Activated CD4-positive, alpha-beta T cell treated with anti-CD3 and anti-CD28 coated beads for 36 hours (primary cell): ENCODE data around the gene RHBDL2. TPM values are rescaled to one million over a fixed set of nuclear protein-coding genes. Genes with fewer than 3 reads are reported as not detected.
"Not testable (repeated sequence)": the region's sequence is repeated elsewhere in the genome, so short reads cannot be mapped to it uniquely, and the experiment has no call there.

ENCODE experiments used
- ATAC-seq: fragments of 200-7000 bp; cut with Tn5 transposase; one replicate; pipeline ENCODE4 v1.10.0; 2021; ENCODE audit warnings: mild to moderate bottlenecking, moderate library complexity
- CTCF ChIA-PET: fragments of 350-600 bp; sonication (Branson Sonifier 250); formaldehyde crosslinking; loops from one replicate; lab custom pipeline; 2021; ENCODE audit warnings: antibody characterized with exemption; lab: Charles Lee
- POLR2A ChIA-PET: fragments of 350-600 bp; sonication (Branson Sonifier 250); formaldehyde crosslinking; loops from one replicate; lab custom pipeline; 2021; ENCODE audit warnings: antibody characterized with exemption, inconsistent platforms; lab: Charles Lee
- DNase-seq: peaks from one replicate; pipeline ENCODE4 v3.0.0-alpha.2; 2020
- H3K27ac Mint-ChIP-seq: one replicate; pipeline ENCODE4 v1.8.0; 2021; ENCODE audit warnings: mixed read lengths
- H3K27me3 Mint-ChIP-seq: one replicate; pipeline ENCODE4 v1.8.0; 2021; ENCODE audit warnings: mixed read lengths
- H3K36me3 Mint-ChIP-seq: one replicate; pipeline ENCODE4 v1.8.0; 2021; ENCODE audit warnings: low read depth, mixed read lengths
- H3K4me1 Mint-ChIP-seq: one replicate; pipeline ENCODE4 v1.8.0; 2021; ENCODE audit warnings: mixed read lengths
- H3K4me3 Mint-ChIP-seq: one replicate; pipeline ENCODE4 v1.8.0; 2021; ENCODE audit warnings: mild to moderate bottlenecking, moderate library complexity, mixed read lengths
- H3K9me3 Mint-ChIP-seq: one replicate; pipeline ENCODE4 v1.8.0; 2021; ENCODE audit warnings: low read depth, mixed read lengths
- intact Hi-C, 2 experiments: fragments of 100-400 bp; cut with DNase I in 1 of 2; cut with micrococcal nuclease in 1 of 2; formaldehyde crosslinking; loops; one replicate each; pipeline versions ENCODE4 v1.14.2 to v1.15.1; 2022 to 2024; cut with DNase I, micrococcal nuclease
- total RNA-seq, 2 experiments: library from RNA; stranded (reverse); gene quantifications; one replicate each; pipeline ENCODE4 v1.2.3, GENCODE V29; 2021

RHBDL2 gene
- total RNA-seq, 2 experiments from 2014 or later: not detected

- Mint-ChIP-seq H3K27ac (no peak overlapping the region), H3K9me3 (no peaks in the 10 kb centered on the region), H3K27me3 (no peaks in the 10 kb centered on the region), H3K4me3 (no peak overlapping the region), H3K36me3 (no peaks in the 10 kb centered on the region), H3K4me1 (peaks cover 11% of the 10 kb centered on the region)
- ChIA-PET CTCF (interaction anchor here (0.6 to 0.7 kb wide), 2 partner anchors 8 to 119 kb away, joined by 3 read pairs; no protein-coding TSS in a partner anchor), POLR2A (no interaction called here)
- intact Hi-C loops: no loop called here
- ATAC-seq (peak; percentile 32), DNase-seq (peak; percentile 11)
Observed at GRCh38 chr1:38929476-38929875, 12.2 kb downstream of the RHBDL2 start.

DNA sequence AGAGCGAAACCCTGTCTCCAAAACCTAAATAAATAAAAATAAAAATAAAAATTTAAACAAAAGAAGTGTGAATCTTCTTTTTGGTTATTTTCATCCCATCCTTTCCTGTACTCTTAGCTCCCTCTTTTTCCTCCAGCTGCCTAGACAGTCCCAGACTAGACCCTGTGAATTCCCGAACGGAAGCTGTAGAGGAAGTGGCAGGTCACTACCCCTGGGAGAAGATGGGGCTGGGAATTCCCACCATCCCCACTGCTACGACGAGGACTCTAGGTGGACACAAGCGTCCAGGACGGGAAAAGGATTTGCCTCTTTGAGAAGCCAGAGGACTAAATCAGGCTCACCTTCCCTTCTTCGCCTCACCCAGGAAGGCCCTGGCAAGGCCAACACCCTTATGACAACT, 12.6 kb downstream of the RHBDL2 start:
- Mint-ChIP-seq H3K9me3 (no peaks in the 10 kb centered on the region), H3K4me1 (peaks cover 11% of the 10 kb centered on the region), H3K27me3 (no peaks in the 10 kb centered on the region), H3K36me3 (no peaks in the 10 kb centered on the region), H3K27ac (no peak overlapping the region), H3K4me3 (no peak overlapping the region)
- DNase-seq: no peak
- ATAC-seq: no peak
- POLR2A ChIA-PET: no interaction called here
- intact Hi-C loops: no loop called here
- CTCF ChIA-PET: no interaction called here

DNA sequence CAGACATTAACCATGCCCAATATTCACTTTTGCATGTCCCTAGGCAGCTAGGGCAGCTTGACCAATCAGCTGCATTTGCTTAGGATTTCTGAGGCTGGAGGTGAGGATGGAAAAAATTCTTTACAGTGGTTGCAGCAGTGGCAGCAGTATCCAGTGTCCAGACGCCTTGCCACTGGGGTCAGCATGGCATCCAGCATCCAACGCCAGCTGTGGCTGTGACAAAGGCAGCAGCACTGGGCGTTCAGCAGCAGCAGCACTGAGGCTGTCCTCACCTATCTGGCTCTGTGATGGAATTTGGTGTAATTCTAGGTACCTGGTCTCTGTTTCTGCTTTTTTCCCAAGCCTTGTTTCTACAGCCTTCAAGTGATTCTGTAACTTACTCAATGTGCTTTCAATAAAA, 15.5 kb downstream of the RHBDL2 start:
- Mint-ChIP-seq H3K4me1 (peaks cover 7% of the 10 kb centered on the region), H3K27ac (no peak overlapping the region), H3K9me3 (no peaks in the 10 kb centered on the region), H3K36me3 (no peaks in the 10 kb centered on the region), H3K27me3 (no peaks in the 10 kb centered on the region), H3K4me3 (no peak overlapping the region)
- ChIA-PET POLR2A (no interaction called here), CTCF (no interaction called here)
- intact Hi-C loops: no loop called here
- DNase-seq (no peak), ATAC-seq (no peak)

DNA sequence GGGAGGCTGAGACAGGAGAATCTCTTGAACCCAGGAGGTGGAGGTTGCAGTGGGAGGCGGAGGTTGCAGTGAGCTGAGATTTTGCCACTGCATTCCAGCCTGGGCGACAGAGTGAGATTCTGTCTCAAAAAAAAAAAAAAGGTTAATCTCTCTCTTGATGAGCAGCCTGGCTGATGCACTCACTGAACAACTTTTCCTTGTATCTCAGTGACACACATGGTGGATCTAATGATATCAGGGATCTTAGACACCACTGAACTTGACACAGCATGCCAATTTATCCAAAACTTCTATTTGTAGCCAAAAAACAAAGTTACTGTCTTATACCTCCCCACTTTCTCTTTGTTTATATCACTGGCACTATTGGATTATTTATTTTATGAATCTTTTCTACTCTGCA, 16.2 kb downstream of the RHBDL2 start:
- no peaks in the 10 kb centered on the region for H3K27me3 Mint-ChIP-seq
- no peaks in the 10 kb centered on the region for H3K36me3 Mint-ChIP-seq
- no peaks in the 10 kb centered on the region for H3K9me3 Mint-ChIP-seq
- H3K27ac Mint-ChIP-seq: no peak overlapping the region
- peaks cover 7% of the 10 kb centered on the region for H3K4me1 Mint-ChIP-seq
- no peak for DNase-seq
- no peak overlapping the region for H3K4me3 Mint-ChIP-seq
- ChIA-PET CTCF (no interaction called here), POLR2A (no interaction called here)
- intact Hi-C loops: no loop called here
- no peak for ATAC-seq

- CTCF ChIA-PET: no interaction called here
- H3K4me1 Mint-ChIP-seq: peaks cover 7% of the 10 kb centered on the region
- peak; percentile 97 for ATAC-seq
- no peaks in the 10 kb centered on the region for H3K36me3 Mint-ChIP-seq
- no peaks in the 10 kb centered on the region for H3K27me3 Mint-ChIP-seq
- intact Hi-C loops: no loop called here
- H3K4me3 Mint-ChIP-seq: no peak overlapping the region
- DNase-seq: peak; percentile 49
- peak overlapping the region; percentile 19 for H3K27ac Mint-ChIP-seq
- POLR2A ChIA-PET: no interaction called here
- no peaks in the 10 kb centered on the region for H3K9me3 Mint-ChIP-seq
Observed at GRCh38 chr1:38923607-38924006, 18.0 kb downstream of the RHBDL2 start.

DNA sequence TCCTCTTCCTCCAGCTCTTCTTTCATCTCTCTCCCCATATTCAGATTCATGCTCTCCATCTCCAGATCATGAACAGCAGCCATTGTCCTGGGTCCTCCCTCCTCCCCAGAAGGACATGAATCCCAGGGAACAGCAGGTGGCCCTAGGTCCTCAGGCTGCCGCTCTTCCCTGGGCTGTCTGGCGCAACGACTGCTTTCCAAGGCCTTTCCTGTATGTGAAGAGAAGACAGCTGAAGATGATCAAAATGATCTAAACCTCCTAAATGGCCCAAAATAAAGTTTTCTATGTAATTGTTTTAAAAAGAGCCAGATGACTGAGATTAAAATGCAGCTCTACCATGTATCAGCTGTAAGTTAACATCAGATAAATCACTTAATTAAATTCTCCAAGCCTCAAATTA, 22.5 kb downstream of the RHBDL2 start:
- POLR2A ChIA-PET: no interaction called here
- H3K4me3 Mint-ChIP-seq: no peak overlapping the region
- peaks cover 13% of the 10 kb centered on the region for H3K4me1 Mint-ChIP-seq
- no peaks in the 10 kb centered on the region for H3K9me3 Mint-ChIP-seq
- DNase-seq (no peak), ATAC-seq (no peak)
- no peak overlapping the region for H3K27ac Mint-ChIP-seq
- intact Hi-C loops: no loop called here
- H3K36me3 Mint-ChIP-seq: no peaks in the 10 kb centered on the region
- no peaks in the 10 kb centered on the region for H3K27me3 Mint-ChIP-seq
- CTCF ChIA-PET: interaction anchor here (0.6 kb wide), 2 partner anchors 18 to 218 kb away, joined by 3 read pairs; no protein-coding TSS in a partner anchor

DNA sequence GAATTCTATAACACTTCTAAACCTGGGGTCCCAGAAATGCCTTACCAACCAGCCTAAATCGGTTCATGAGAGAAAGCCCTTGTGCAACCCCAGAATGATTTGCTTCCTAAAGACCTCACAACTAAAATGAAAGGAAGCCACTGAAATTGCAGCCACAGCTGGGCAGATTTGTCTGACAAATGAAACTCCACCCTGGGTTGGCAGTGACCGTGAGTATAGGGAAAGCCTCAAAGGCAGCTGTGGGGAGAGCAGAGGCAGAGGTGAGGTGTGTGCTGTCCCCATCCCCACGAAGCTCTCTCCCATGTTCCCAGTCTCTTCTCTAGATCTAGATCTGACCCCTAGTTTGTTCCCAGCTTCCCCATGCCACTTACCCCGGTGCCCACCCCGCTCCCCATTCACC, 23.1 kb downstream of the RHBDL2 start:
- DNase-seq (no peak), ATAC-seq (no peak)
- H3K4me3 Mint-ChIP-seq: no peak overlapping the region
- no peaks in the 10 kb centered on the region for H3K9me3 Mint-ChIP-seq
- POLR2A ChIA-PET: no interaction called here
- no peaks in the 10 kb centered on the region for H3K27me3 Mint-ChIP-seq
- no peaks in the 10 kb centered on the region for H3K36me3 Mint-ChIP-seq
- intact Hi-C loops: no loop called here
- peaks cover 10% of the 10 kb centered on the region for H3K4me1 Mint-ChIP-seq
- H3K27ac Mint-ChIP-seq: no peak overlapping the region
- CTCF ChIA-PET: interaction anchor here (0.7 kb wide), 1 partner anchor 1067 kb away, joined by 4 read pairs; no protein-coding TSS in a partner anchor

DNA sequence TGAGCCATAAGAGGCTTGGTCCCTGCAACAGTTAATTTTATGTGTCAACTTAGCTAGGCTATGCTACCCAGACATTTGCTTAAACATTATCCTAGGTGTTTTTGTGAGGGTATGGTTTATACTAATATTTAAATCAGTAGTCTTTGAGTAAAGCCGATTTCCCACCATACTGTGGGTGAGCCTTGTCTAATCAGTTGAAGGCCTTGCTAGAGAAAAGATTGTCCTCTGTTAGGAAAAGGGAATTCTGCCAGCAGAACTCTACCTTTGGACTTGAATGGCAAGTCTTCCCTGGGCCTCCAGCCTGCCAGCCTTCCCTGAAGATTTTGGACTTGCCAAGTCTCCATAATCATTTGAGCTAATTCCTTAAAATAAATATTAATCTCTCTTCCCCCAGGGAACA, 23.9 kb downstream of the RHBDL2 start:
- intact Hi-C loops: no loop called here
- no peak overlapping the region for H3K4me3 Mint-ChIP-seq
- DNase-seq: no peak
- H3K9me3 Mint-ChIP-seq: no peaks in the 10 kb centered on the region
- no peaks in the 10 kb centered on the region for H3K36me3 Mint-ChIP-seq
- no peak for ATAC-seq
- CTCF ChIA-PET: interaction anchor here (0.6 to 0.7 kb wide), 2 partner anchors 1066 to 1096 kb away, joined by 3 to 4 read pairs; no protein-coding TSS in a partner anchor
- peaks cover 6% of the 10 kb centered on the region for H3K4me1 Mint-ChIP-seq
- no peaks in the 10 kb centered on the region for H3K27me3 Mint-ChIP-seq
- H3K27ac Mint-ChIP-seq: no peak overlapping the region
- POLR2A ChIA-PET: no interaction called here

DNA sequence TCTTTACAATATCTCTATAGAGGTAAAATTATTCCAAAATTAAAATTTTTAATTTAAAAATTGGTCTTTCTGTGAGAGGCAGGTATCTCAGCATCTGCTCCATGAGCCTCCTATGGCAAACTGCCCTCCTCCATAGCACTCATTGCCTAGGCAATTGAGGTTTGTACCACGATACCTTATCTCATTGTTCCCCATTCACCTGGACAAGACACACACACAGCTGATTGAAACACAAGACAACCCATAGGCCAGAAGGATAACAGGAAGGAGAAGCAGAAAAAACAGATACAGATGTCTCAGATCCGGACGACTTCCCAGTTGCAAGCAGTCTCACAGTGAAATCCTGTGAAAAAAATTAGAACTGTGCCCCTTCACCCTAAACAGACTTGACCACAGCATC, 24.3 kb downstream of the RHBDL2 start:
- ATAC-seq (no peak), DNase-seq (no peak)
- no peaks in the 10 kb centered on the region for H3K36me3 Mint-ChIP-seq
- H3K4me1 Mint-ChIP-seq: peaks cover 6% of the 10 kb centered on the region
- no peaks in the 10 kb centered on the region for H3K9me3 Mint-ChIP-seq
- H3K4me3 Mint-ChIP-seq: no peak overlapping the region
- ChIA-PET POLR2A (no interaction called here), CTCF (interaction anchor here (0.6 kb wide), 1 partner anchor 1095 kb away, joined by 3 read pairs; no protein-coding TSS in a partner anchor)
- H3K27me3 Mint-ChIP-seq: no peaks in the 10 kb centered on the region
- H3K27ac Mint-ChIP-seq: no peak overlapping the region
- intact Hi-C loops: no loop called here

- Mint-ChIP-seq H3K27me3 (no peaks in the 10 kb centered on the region), H3K27ac (no peak overlapping the region), H3K9me3 (no peaks in the 10 kb centered on the region), H3K36me3 (no peaks in the 10 kb centered on the region), H3K4me3 (no peak overlapping the region), H3K4me1 (peaks cover 6% of the 10 kb centered on the region)
- intact Hi-C loops: no loop called here
- peak; percentile 37 for DNase-seq
- CTCF ChIA-PET: interaction anchor here (0.6 to 0.7 kb wide), 2 partner anchors 24 to 93 kb away, joined by 3 to 4 read pairs; no protein-coding TSS in a partner anchor
- POLR2A ChIA-PET: no interaction called here
- ATAC-seq: peak; percentile 73
Observed at GRCh38 chr1:38915352-38915948, 26.2 kb downstream of the RHBDL2 start.

- H3K9me3 Mint-ChIP-seq, H3K4me3 Mint-ChIP-seq, H3K4me1 Mint-ChIP-seq, DNase-seq, H3K27ac Mint-ChIP-seq, ATAC-seq, CTCF ChIA-PET, H3K27me3 Mint-ChIP-seq, POLR2A ChIA-PET, intact Hi-C loops, H3K36me3 Mint-ChIP-seq: not testable (repeated sequence)
Observed at GRCh38 chr1:38914908-38915307, 26.7 kb downstream of the RHBDL2 start.

DNA sequence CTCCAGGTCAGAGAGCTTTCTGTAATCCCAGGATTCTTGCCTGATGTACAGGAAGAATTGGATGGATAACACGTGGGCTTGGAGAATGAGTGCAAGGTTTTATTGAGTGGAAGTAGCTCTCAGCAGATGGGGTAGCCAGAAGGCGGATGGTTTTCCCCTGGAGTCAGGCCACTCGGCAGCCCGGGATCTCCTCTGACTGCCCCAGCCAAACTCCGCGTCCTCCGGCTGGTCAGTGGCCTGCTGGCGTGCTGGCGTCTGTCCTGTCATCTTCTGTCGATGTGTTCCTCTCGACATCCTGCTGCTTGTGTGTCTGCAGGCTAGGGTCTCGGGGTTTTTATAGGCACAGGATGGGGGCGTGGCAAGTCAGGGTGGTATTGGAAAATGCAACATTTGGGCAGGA, 32.8 kb downstream of the RHBDL2 start:
- intact Hi-C loops: no loop called here
- Mint-ChIP-seq H3K9me3 (peaks cover 4% of the 10 kb centered on the region), H3K36me3 (peaks cover 3% of the 10 kb centered on the region), H3K4me3 (no peak overlapping the region), H3K4me1 (no peaks in the 10 kb centered on the region), H3K27me3 (no peaks in the 10 kb centered on the region), H3K27ac (no peak overlapping the region)
- POLR2A ChIA-PET: no interaction called here
- DNase-seq (no peak), ATAC-seq (no peak)
- CTCF ChIA-PET: no interaction called here
